ENCODE results near the gene MARK3.

GRCh38 chr14:103451401-103451800 lies 66.2 kb downstream of the MARK3 start:
- TF ChIP-seq IKZF2 (IDR thresholded peaks at IDR 0.05), result no peak
- TF ChIP-seq NFYB (IDR thresholded peaks at IDR 0.05; ENCODE audit: insufficient read depth, low read depth, low read length), result no peak
- no peak for TF ChIP-seq GATAD2B (conservative IDR thresholded peaks at IDR 0.05; ENCODE audit: low read depth)
- TF ChIP-seq DPF2 (IDR thresholded peaks at IDR 0.05), result no peak
- no peak for TF ChIP-seq BRCA1 (IDR thresholded peaks at IDR 0.05; ENCODE audit: low read depth, low read length)
- TF ChIP-seq, protein P1, sequence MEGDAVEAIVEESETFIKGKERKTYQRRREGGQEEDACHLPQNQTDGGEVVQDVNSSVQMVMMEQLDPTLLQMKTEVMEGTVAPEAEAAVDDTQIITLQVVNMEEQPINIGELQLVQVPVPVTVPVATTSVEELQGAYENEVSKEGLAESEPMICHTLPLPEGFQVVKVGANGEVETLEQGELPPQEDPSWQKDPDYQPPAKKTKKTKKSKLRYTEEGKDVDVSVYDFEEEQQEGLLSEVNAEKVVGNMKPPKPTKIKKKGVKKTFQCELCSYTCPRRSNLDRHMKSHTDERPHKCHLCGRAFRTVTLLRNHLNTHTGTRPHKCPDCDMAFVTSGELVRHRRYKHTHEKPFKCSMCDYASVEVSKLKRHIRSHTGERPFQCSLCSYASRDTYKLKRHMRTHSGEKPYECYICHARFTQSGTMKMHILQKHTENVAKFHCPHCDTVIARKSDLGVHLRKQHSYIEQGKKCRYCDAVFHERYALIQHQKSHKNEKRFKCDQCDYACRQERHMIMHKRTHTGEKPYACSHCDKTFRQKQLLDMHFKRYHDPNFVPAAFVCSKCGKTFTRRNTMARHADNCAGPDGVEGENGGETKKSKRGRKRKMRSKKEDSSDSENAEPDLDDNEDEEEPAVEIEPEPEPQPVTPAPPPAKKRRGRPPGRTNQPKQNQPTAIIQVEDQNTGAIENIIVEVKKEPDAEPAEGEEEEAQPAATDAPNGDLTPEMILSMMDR (IDR thresholded peaks at IDR 0.05 in 2 of 3, conservative IDR thresholded peaks at IDR 0.05 in 1 of 3; ENCODE audit: control insufficient read depth in 2 of 3, extremely low read depth in 1 of 3, insufficient read depth in 1 of 3, low read depth in 3 of 3, low read length in 3 of 3), result no peak
- TF ChIP-seq, protein P2, sequence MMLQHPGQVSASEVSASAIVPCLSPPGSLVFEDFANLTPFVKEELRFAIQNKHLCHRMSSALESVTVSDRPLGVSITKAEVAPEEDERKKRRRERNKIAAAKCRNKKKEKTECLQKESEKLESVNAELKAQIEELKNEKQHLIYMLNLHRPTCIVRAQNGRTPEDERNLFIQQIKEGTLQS (IDR thresholded peaks at IDR 0.05; ENCODE audit: borderline replicate concordance, extremely low read depth, low read depth, low read length), result no peak
- no peak for TF ChIP-seq EGR1 (IDR thresholded peaks at IDR 0.05; ENCODE audit: borderline replicate concordance in 1 of 2, low read depth in 2 of 2, low read length in 2 of 2)
- no peak for TF ChIP-seq HDAC6 (IDR thresholded peaks at IDR 0.05; ENCODE audit: unreplicated experiment)
- TF ChIP-seq POLR2A (IDR thresholded peaks at IDR 0.05; ENCODE audit: low read depth, low read length), result no peak
- TF ChIP-seq SREBF2 (IDR thresholded peaks at IDR 0.05; ENCODE audit: low read length), result no peak

Data from GM12878 (cell line).